Astrocyte of the cerebellum (primary cell): ENCODE data around the gene MTA1.
A peak's percentile ranks its signal among the peaks of the same experiment; 100 is the strongest.

Source experiments
- DNase-seq: peaks from one replicate; pipeline ENCODE4 v3.0.0-alpha.2; 2011; ENCODE audit warnings: low read depth
- H3K4me3 ChIP-seq: 2 replicates; pipeline ENCODE4 v1.5.1; 2011; ENCODE audit warnings: mild to moderate bottlenecking, low read depth, low read length, moderate library complexity
- in situ Hi-C: cut with HindIII; loops from 2 replicates; pipeline ENCODE4 v1.10.0; 2017; ENCODE audit warnings: low sequenced_read_pairs
- TF ChIP-seq, protein P1 (sequence below): IDR thresholded peaks from 2 replicates; pipeline ENCODE4 v1.5.1; 2012; ENCODE audit warnings: low read length, low read depth, moderate library complexity, mild to moderate bottlenecking; ENCODE audit errors: missing control alignments

Gene MTA1

DNA sequence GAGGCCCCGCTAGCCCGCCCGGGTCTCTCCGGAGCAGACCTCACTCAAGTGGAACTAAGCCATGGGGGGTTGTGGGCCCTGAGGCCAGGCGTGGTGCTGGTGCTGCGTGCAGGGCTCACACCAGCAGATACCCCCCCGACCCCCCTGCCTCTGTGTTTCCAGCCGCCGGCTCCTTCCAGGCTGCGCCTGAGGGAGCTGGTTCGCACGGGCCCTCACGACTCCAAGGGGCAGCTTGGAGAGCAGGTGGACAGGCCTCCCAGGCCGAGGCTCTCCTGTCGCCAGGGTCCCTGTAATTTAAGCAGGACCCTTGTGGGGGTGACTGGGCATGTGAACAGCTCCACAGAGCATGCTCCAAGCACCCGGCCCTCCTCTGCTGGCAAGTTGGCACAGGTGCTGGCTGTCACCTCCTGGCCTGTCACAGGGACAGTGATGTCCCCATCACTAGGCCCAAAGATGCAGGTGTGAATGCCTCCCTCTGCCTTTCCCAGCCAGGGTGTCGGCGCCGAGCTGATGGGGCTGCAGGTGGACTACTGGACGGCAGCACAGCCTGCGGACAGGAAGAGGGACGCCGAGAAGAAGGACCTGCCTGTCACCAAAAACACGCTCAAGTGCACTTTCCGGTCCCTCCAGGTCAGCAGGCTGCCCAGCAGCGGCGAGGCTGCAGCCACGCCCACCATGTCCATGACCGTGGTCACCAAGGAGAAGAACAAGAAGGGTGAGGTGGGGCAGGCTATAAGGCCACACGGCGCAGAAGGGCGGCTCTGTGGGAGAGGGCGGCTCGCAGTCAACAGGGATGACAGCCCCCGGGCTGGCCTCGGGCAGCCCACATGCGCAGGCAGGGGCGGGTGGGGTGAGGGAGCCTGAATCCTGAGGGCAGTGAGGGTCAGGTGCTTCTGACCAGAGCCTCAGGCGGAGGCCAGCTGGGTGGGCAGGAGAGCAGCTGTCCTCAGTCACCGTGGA is 27.2 kb upstream of the MTA1 start:
- TF ChIP-seq, protein P1, sequence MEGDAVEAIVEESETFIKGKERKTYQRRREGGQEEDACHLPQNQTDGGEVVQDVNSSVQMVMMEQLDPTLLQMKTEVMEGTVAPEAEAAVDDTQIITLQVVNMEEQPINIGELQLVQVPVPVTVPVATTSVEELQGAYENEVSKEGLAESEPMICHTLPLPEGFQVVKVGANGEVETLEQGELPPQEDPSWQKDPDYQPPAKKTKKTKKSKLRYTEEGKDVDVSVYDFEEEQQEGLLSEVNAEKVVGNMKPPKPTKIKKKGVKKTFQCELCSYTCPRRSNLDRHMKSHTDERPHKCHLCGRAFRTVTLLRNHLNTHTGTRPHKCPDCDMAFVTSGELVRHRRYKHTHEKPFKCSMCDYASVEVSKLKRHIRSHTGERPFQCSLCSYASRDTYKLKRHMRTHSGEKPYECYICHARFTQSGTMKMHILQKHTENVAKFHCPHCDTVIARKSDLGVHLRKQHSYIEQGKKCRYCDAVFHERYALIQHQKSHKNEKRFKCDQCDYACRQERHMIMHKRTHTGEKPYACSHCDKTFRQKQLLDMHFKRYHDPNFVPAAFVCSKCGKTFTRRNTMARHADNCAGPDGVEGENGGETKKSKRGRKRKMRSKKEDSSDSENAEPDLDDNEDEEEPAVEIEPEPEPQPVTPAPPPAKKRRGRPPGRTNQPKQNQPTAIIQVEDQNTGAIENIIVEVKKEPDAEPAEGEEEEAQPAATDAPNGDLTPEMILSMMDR = no peak
- H3K4me3 ChIP-seq = no peak overlapping the region
- no peak for DNase-seq
- in situ Hi-C loops = no loop called here

DNA sequence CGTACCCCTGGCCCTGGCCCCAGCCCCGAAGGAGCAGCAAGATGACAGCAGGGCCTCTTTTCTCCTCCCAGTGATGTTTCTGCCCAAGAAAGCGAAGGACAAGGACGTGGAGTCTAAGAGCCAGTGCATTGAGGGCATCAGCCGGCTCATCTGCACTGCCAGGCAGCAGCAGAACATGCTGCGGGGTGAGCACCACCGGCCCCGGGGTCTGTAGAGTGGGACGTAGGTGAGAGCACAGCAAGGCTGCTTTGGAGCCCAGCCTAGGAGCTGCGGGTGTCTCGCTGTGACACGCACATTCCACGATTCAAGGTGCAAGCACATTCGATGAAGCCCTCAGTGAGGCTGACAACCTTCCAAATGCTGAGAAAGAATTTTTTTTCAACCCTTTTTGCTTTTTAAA is 26.5 kb upstream of the MTA1 start:
- no peak overlapping the region for H3K4me3 ChIP-seq
- DNase-seq = no peak
- TF ChIP-seq, protein P1 = no peak
- in situ Hi-C loops = no loop called here

GRCh38 chr14:105394714-105395537 is 24.7 kb upstream of the MTA1 start:
- TF ChIP-seq, protein P1 = no peak
- no peak overlapping the region for H3K4me3 ChIP-seq
- in situ Hi-C loops = no loop called here
- no peak for DNase-seq

DNA sequence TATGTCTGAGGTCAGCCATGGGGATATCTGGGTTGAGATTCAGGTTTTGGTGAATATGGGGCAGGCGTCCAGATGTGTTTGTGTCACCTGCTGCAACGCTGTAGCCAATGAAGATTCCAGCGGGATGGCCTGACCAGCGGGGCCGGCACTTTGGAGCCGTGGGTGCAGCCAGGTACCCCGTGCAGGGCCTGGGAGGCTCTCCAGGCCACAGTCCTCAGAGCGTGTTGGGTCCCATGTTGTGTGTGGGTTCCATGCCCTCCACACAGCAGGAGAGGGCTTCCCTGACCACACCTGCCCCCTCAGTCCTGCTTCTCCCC is 24.1 kb upstream of the MTA1 start:
- no peak for DNase-seq
- TF ChIP-seq, protein P1 = no peak
- no peak overlapping the region for H3K4me3 ChIP-seq
- in situ Hi-C loops = no loop called here

DNA sequence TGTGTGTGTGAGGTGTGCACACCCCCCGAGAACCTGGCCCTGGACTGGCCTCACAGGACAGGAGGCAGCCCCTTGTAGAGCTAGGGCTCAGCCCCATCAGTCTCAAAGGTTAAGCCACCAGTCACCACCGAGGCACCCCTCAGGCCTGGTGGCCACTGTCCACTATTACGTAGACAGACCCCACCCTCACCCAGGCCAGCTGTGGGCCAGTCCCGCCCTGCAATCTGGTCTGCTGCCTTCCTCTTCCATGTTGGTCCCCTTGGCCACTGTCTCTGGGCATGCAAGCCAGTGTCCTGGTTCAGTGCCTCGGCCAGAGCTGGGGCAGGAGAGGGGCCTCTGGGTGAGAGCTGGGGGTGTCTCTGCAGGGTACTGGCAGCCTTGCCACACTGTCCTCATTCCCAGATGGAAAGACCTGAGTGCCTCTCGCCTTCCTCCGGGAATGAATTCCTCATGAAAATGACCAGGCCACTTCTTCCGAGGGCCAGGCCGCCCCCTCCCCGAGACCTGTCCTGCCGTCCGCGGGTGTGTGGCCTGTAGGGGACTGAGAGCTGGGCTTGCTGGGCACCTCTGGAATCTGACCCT is 22.2 kb upstream of the MTA1 start:
- no peak for DNase-seq
- TF ChIP-seq, protein P1 = no peak
- peak overlapping the region; percentile 71 for H3K4me3 ChIP-seq
- in situ Hi-C loops = no loop called here

- H3K4me3 ChIP-seq = peak within 1 kb of the TSS; percentile 71
- peak; percentile 22 for DNase-seq
- in situ Hi-C loops = no loop called here
- TF ChIP-seq, protein P1 = no peak
Measured at GRCh38 chr14:105398044-105398725, 21.4 kb upstream of the MTA1 start, which contains the start of gene TEX22. Gene TEX22, plus strand, starts transcription at chr14:105398538. Its CDS starts 803 bp downstream, at chr14:105399341.
